Umbilical cord (tissue), 2 donors: ENCODE data around the gene TSPOAP1. TPM values are rescaled to one million over a fixed set of nuclear protein-coding genes. Genes with fewer than 3 reads are reported as not detected.

Source experiments
- DNase-seq: peaks from one replicate; pipeline ENCODE4 v3.0.0-alpha.2; 2015; ENCODE audit warnings: low spot score
- total RNA-seq: library from RNA; depleted of rRNA; stranded (reverse); fragments of >200 nt; gene quantifications from one replicate; pipeline ENCODE4 v1.2.3, GENCODE V29; 2014; ENCODE audit warnings: low replicate concordance; ENCODE audit not compliant: insufficient read depth

Gene TSPOAP1
- total RNA-seq, 1 donor from 2014 or later = 18.1 TPM

- no peak for DNase-seq
Observed at GRCh38 chr17:58318065-58318481, 10.5 kb downstream of the TSPOAP1 start.

DNA sequence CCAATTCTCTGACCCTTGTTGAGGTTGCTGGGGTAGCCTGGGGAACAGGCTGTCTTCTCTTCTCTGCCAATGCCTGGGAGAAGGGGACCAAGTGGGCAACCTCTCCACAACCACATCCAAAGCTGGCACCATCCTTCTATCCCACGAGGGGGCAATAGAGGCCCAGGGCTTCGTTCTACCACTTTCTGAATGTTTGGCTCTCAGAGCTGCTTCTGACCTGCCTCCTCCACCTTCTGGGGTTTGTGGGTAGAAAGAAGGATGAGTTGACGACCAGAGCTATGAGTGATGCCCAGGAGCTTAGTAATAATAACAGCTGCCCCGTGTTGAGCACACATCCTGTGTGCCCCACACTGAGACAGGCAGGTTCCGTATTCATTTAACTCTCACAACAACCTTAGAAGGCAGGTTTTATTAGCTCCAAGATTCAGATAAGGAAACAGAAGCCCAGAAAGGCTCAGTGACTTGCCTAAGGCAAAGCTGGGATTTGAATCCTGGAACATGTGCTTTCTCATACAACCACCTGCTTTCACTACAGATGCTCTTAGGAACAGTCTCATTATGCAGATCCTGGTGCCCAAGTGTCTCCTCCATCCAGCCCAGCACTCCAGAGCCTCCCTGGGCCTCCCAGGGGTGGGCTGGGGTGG is 11.1 kb downstream of the TSPOAP1 start:
- DNase-seq = peak; percentile 41

- DNase-seq = no peak
Observed at GRCh38 chr17:58316260-58316960, 12.2 kb downstream of the TSPOAP1 start.

DNA sequence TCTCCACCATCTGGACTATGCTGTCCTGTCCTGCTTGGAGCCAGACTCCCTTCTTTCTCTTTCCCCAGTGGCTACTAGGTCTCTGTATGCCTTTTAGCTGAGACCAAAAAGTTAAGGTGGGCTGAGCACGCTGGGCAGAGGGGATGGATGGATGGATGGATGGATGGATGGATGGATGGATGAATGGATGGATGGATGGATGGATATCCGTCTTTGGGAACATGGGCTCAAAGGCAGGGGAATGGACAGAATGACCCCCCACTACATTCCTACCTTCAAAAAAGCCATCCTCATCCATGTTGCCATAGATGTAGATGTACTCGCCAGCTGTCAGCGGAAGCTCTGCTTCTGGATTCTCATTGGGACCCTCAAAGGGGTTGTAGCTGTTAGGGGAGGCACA is 12.8 kb downstream of the TSPOAP1 start:
- no peak for DNase-seq

DNA sequence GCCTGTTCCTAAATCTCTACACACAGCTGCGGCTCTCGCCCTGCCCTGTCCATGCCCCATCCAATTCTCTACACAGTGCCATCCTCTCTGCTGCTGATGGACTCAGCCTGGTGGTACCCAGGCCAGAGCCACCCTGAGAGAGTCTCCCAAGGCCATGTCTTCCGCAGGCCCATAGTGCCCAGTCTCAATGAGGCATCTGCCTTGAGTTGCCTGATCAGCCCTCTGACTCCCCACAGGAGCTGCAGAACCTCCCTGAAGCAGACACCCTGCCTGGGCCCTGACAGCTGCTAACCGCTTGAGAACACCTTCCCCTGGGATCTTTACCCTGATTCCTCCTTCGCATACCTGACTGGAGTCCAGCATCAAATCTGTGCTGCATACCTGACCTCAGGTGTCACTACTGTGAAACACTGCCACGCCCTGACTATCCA is 13.3 kb downstream of the TSPOAP1 start:
- no peak for DNase-seq

- DNase-seq = no peak
Observed at GRCh38 chr17:58314706-58315015, 13.9 kb downstream of the TSPOAP1 start.

- no peak for DNase-seq
Observed at GRCh38 chr17:58313815-58314705, 14.5 kb downstream of the TSPOAP1 start.

DNA sequence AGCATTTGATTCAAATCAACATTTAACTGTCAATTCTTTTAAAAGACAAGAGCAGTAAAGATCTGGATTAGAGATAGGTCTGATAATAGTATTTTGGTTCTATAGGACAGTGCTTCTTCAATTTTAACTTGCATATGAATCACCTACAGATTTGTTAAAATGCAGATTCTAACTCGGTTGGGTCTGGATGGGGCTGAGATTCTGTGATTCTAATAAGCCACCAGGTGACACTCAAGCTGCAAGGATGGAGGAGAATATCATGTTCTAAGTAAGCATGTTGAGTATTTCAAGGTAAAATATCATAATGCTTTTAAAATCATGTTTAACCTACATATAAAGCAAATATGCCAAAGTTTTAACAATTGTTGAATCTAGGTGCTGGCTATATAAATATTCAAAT is 15.8 kb downstream of the TSPOAP1 start:
- DNase-seq = no peak

GRCh38 chr17:58312021-58312630 is 16.5 kb downstream of the TSPOAP1 start:
- DNase-seq = no peak

GRCh38 chr17:58311429-58311894 is 17.1 kb downstream of the TSPOAP1 start:
- no peak for DNase-seq

GRCh38 chr17:58310511-58311428 is 17.8 kb downstream of the TSPOAP1 start:
- DNase-seq = no peak

DNA sequence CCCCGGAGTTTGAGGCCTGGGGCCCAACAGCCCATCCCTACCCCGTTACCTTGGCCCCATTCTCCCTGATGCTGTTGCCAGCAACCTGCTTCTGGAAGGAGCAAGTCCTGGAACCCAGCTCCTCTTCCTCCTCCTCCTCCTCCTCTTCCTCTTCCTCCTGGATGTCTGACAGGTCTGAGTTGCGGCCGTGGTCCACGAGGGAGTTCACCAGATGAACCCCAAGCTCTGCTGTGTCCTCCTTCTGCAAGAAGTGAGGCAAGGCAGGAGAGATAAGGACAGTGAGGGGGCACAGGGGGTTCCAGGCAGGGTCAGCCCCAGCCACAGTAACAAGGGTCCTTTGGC is 18.7 kb downstream of the TSPOAP1 start:
- DNase-seq = no peak

GRCh38 chr17:58308985-58309917 is 19.3 kb downstream of the TSPOAP1 start:
- DNase-seq = no peak

DNA sequence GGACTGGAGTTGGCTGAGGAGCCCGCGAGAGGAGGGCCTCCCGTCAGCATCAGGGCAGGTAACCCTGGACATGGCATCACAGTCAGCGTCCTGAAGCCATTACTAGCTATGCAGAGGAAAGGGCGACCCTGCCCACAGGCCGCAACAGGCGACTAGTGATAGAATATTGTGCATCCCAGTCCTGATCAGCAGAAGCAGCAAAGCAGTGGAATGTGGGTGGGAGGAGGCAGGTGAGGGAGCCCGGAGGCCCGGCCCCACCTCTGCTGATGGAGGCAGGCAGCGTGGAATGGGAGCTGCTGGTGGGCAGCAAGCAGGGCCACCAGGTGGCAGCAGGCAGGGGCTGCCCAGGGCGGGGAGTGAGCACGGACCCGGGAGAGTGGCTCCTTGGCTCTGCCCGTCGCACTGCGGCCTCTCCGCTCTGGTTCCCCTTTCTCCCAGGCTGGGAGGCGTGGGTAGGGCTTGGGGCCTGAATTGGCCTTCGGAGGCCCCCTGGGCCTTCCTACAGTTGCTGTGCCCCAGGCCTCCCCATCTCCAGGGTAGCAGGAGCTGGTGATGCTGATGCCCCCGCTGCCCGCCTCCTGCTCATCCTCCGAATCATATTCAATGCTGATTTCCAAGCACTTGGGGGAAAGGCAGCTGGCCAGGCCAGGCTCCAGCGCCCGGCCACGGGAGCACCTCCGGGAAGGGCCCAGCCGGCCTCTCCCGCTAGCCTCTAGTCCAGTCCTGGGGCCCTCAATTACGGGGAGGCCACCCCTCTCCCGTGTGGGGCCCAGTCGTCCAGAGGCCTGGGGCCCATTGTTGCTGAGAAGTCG is 20.2 kb downstream of the TSPOAP1 start:
- DNase-seq = no peak

DNA sequence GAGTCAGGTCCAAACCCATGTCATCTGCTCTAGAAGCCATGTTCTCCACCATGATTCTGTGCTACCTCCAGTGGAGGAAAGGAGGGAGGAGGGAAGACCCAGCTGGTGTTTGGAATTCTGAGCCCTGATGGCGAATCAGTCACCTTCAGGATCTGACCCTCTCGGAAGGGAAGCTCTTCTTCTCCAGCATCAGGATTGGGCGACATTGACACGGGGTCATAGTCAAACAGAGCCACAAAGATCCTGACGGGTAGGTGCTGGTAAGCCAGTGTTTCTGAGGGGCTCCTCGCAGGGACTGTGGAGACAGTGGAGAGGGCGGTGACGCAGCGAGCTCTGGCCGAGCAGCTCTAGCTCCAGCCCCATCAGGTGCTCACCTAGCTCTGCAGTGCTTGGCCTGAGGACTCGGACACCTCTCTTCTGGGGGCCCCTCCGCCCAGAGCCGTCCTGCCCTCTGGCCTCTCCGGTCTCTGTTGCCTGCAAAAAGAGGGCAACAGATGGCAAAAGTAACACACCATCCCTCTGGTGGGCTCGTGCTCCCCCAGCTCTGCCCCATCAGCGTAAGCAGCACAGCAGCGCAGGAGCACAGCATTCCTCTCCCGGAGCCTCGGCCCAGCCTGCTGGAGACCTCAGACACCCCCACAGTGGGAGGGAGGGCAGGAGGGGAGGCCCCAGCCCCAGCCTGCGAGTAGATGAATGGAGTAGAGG is 21.0 kb downstream of the TSPOAP1 start:
- DNase-seq = no peak

DNA sequence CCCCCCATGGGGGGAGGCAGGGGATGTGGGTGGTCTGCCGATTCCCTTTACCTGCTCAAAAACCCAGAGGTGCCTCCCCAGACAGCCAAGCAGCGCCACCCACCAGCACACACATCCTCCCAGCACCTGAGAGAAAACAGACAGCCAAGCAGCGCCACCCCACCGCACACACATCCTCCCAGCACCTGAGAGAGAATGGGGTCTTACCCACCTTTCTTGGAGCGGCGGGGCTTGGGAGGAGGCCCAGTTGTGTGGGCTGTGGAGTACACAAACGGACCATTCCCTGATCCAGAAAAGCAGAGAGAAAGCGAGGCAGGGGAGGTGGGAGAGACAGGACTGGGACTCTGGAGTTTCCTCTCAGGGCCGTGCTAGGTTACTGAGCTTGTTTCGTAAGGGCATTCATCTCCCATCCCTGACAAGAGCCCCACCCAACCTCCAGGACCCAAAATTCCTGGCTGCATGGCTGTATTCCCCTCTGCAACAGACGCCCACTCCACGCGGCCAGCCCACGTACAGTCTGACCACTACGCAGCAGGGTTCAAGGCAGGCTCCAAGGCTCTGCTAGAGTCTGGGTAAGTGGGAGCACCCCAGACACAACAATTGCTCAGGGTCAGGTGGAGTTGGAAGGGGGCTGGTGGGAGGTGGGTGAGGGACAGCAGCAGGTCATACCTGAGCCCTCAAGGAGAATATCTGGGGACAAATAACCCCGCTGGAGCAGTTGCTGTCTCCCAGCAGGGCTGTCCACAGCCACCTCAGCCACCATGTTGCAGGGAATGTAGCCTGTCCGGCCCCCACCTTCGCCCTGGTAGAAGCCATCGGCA is 22.3 kb downstream of the TSPOAP1 start:
- DNase-seq = no peak

DNA sequence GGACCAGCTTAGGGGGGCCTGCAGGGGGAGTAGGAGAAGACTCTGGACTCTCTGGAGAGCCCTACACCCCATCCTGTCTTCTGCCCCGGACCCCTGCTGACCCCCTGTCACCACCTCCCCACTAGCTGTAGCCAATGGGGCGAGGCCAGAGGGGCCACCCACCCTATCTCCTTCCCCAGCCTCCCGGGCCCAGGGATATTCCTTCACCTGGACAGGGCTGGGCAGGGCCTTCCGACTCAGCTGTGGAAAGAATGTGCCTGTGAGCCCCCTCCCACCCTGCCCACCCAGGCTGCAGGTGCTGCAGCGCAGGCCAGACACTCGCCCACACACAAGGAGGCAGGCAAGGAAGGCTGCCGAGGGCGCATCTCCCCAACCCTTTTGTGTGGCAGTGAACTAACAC is 23.0 kb downstream of the TSPOAP1 start:
- no peak for DNase-seq
